IMR-90 (cell line): Measurements from ENCODE around the gene MAD2L2.

Experiments
- CTCF ChIP-seq: conservative IDR thresholded peaks from 2 replicates; pipeline ENCODE4 v1.5.1; 2012; ENCODE audit warnings: mild to moderate bottlenecking, low read depth, low read length, improper control_type of control experiment
- POLR2A ChIP-seq: IDR thresholded peaks from 2 replicates; pipeline ENCODE4 v1.6.1; 2012; ENCODE audit warnings: mild to moderate bottlenecking, low read depth, low read length
- SMC3 ChIP-seq: fragments of 150-350 bp; IDR thresholded peaks from 2 replicates; pipeline ENCODE4 v1.6.1; 2016; ENCODE audit warnings: low read depth, mild to moderate bottlenecking, antibody characterized with exemption, low read length, moderate library complexity

- no peak for TF ChIP-seq SMC3
- TF ChIP-seq CTCF, result no peak
- TF ChIP-seq POLR2A, result no peak
Observed at GRCh38 chr1:11664336-11665065, 16.4 kb downstream of the MAD2L2 start.
